ENCODE measurements around the gene KCTD5. TPM values are rescaled to one million over a fixed set of nuclear protein-coding genes. Genes with fewer than 3 reads are reported as not detected.

The KCTD5 gene
- total and polyA plus RNA-seq, 2 of the 8 experiments (the other 6 are each of a cell fraction or from before 2014, with no cell fraction given): 26.6 to 31.8 TPM

DNA sequence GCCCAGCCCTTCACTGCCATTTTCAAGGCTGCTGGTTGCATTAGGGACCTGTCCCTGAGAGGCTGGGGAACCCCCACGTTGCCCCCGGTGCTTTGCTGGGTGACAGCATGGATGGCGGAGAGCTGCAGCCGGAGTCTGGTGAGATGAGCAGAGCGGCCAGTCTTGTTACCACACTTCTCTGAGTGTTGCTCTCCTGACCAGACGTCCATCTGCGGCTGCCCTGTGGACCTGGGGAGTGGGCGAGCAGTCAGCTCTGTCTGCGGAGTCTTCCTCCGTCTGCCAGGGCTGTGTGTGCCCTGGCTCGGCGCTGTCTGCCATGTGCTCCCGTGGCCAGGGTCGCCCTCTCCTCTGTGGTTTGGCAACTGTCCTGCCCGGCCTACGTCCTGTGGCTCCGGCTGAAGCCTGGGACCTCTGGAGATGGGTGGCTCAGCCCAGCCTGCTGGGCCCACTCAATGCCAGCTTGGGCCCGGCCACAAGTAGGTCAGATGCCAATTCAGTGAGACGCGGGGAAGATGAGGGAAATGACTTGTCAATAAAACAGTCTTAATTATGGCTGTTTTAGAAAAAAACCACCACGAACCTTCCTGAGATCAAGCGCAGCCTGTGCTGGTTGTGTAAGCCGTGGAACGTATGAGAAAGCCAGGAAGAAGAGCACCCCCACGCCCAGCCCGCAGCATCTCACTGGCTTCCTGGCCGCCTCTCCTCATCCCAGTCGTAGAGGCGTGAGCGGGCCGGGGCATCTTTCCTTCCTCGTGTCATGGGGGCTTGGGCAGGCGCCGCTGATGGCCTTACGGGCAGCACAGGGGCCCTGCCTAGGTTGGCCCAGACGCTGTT is 7.9 kb downstream of the KCTD5 start:
- H3K4me3 ChIP-seq (ENCODE audit: extremely low read depth in 1 of 4, insufficient read depth in 2 of 4, low read depth in 3 of 4, low read length in 4 of 4): no peak overlapping the region
- FAIRE-seq: no peak
- H2BK5ac ChIP-seq (ENCODE audit: low read depth, low read length): no peak overlapping the region
- H3K4ac ChIP-seq (replicated peaks; ENCODE audit: insufficient read length, low read depth, low read length): no peak overlapping the region
- H2BK15ac ChIP-seq (ENCODE audit: low read length): no peak overlapping the region
- no peak for DNase-seq (ENCODE audit: low read depth in 1 of 2, low spot score in 2 of 2)
- no peak overlapping the region for H3K14ac ChIP-seq (ENCODE audit: insufficient read length)
- H4K91ac ChIP-seq (replicated peaks; ENCODE audit: insufficient read length, low read length): no peak overlapping the region
- peaks cover 0 to 37% of the 10 kb centered on the region in 2 experiments; a peak in 3 of 4 replicates for H3K79me2 ChIP-seq (ENCODE audit: control insufficient read depth in 1 of 2, insufficient read depth in 2 of 2, low read length in 2 of 2)
- H2BK20ac ChIP-seq (ENCODE audit: low read length): no peak overlapping the region
- POLR2A ChIA-PET (ENCODE audit: partially characterized antibody): interaction anchor here (2.7 kb wide), 1 partner anchor 8 kb away, joined by 17 read pairs; the partner anchor contains the start of gene KCTD5
- H3K9ac ChIP-seq (replicated peaks in 1 of 4; ENCODE audit: extremely low read depth in 1 of 4, low read depth in 3 of 4, low read length in 3 of 4): no peak overlapping the region
- H3K27me3 ChIP-seq (replicated peaks in 1 of 4; ENCODE audit: control insufficient read depth in 3 of 4, extremely low read depth in 1 of 4, insufficient read depth in 3 of 4, low read length in 3 of 4): no peaks in the 10 kb centered on the region
- peaks cover 0 to 9% (median 5%) of the 10 kb centered on the region in 4 experiments; a peak in 6 of 7 replicates for H3K4me1 ChIP-seq (replicated peaks in 1 of 4; ENCODE audit: control insufficient read depth in 3 of 4, insufficient read depth in 4 of 4, low read length in 3 of 4)
- no peak overlapping the region for H2AFZ ChIP-seq (ENCODE audit: low read length)
- peaks cover 0 to 2% (median 0%) of the 10 kb centered on the region in 4 experiments; a peak in 2 of 8 replicates for H3K36me3 ChIP-seq (ENCODE audit: control insufficient read depth in 2 of 4, insufficient read depth in 4 of 4, low read length in 3 of 4)
- CTCF ChIA-PET (ENCODE audit: partially characterized antibody): no interaction called here
- no peak overlapping the region for H3K56ac ChIP-seq (replicated peaks; ENCODE audit: insufficient read length, low read depth, low read length)
- no peak overlapping the region for H2BK120ac ChIP-seq (replicated peaks; ENCODE audit: low read depth, low read length)
- H2BK12ac ChIP-seq (ENCODE audit: low read depth, low read length): no peak overlapping the region
- H3K23ac ChIP-seq (ENCODE audit: insufficient read length): no peak overlapping the region
- no peak overlapping the region; the same call in 1 of the 2 replicates for H4K8ac ChIP-seq (ENCODE audit: extremely low read depth, insufficient read depth, low read length)
- H3K4me2 ChIP-seq (ENCODE audit: insufficient read depth in 1 of 2, low read depth in 2 of 2, low read length in 2 of 2): no peak overlapping the region
- H3K18ac ChIP-seq (ENCODE audit: extremely low read depth, low read length): no peak overlapping the region
- no peaks in the 10 kb centered on the region for H3K23me2 ChIP-seq (ENCODE audit: low read depth, low read length)
- H2AK5ac ChIP-seq (ENCODE audit: low read depth, low read length): no peak overlapping the region
- peaks cover 3 to 16% of the 10 kb centered on the region in 2 experiments for H4K20me1 ChIP-seq (replicated peaks in 1 of 2; ENCODE audit: control insufficient read depth in 1 of 2, insufficient read depth in 2 of 2, low read length in 2 of 2)
- peaks cover 27% of the 10 kb centered on the region for H3K79me1 ChIP-seq (ENCODE audit: low read depth, low read length)
- H3K9me3 ChIP-seq (ENCODE audit: insufficient read depth in 2 of 2, low read depth in 1 of 2, low read length in 1 of 2): no peaks in the 10 kb centered on the region
- WGBS, 2 experiments (ENCODE audit: extremely low coverage in 1 of 2, insufficient coverage in 1 of 2, insufficient read length in 1 of 2, insufficient replicate concordance in 2 of 2, low coverage in 1 of 2, low lambda C conversion rate in 2 of 2, missing lambda C conversion rate in 1 of 2): 92% methylated on average over 36 of the region's 36 CpGs; no CpG with 5 or more reads in 1 of the 2 experiments
- no peak overlapping the region for H3K27ac ChIP-seq (ENCODE audit: low read depth, low read length)
- H4K5ac ChIP-seq (ENCODE audit: insufficient read length, low read depth, low read length): no peak overlapping the region
